HG03039 (cell line): ENCODE data around the gene C16orf95.
"Not testable (repeated sequence)": the region's sequence is repeated elsewhere in the genome, so short reads cannot be mapped to it uniquely, and the experiment has no call there.

Source experiments
- ATAC-seq: cut with Tn5 transposase; IDR thresholded peaks from one replicate; pipeline ENCODE4 v1.9.1; 2021; ENCODE audit warnings: mild to moderate bottlenecking, moderate library complexity; ENCODE audit not compliant: unreplicated experiment

C16orf95 gene

GRCh38 chr16:87347932-87348615, 30.9 kb upstream of the C16orf95 start:
- no peak for ATAC-seq

DNA sequence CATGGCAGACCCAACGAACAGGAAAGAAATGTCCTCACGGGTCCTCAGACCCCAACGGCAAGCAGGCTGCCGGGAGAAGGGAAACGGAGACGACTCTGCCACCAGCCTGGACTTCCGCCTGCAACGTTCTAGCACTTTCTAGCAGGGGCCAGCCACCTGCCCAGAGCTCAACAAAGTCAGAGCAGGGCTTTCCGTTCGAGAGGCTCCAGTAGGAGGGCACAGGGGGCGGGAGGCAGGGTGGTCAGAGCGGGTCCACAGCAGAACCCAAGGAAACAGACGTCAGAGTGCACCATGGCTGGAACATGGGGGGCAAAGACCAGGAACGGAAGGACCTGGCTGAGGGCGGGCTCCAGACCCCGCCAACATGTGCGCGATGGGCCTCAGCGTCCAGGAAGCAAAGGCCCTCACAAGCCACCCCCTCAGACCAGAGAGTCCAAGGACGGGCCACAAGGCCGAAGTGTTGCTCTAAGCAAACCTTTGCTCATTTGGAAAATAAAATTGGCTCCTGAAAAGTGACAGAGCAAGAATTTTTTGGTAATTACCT, 29.4 kb upstream of the C16orf95 start:
- no peak for ATAC-seq

DNA sequence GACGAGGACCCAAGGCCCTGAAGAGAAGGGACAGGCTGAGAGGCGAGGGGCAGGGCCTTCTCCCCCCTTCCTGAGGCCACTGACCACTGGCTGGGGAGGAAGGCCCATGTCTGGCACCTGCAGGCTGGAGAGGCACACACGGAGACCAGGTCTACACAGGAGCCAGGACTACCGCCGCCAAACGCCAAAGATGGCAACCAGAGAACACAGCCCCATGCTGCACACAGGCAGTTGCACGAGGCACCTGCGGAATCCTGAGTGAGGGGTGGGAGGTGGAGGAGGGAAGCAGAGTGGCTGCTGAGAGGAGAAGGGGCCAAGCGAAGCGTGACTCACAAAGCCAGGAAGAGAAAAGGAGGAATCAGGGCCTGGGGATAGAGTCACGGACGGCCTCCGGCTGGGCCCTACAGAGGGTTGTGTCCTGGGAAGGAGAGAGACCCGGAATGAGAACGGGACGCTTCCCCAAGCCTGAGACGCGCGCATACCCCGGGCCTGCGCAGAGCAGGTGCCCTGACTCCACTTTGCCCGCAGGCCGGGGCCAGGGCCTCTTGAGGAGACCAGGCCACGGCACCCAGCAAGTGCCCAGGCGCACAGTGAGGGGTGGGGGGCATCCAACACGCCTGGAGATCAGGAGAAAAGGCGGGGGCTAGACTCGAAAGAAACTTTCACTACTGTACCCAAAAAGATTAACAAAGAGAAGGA, 28.7 kb upstream of the C16orf95 start:
- ATAC-seq, result no peak

- no peak for ATAC-seq
Observed at GRCh38 chr16:87344931-87345631, 27.9 kb upstream of the C16orf95 start.

DNA sequence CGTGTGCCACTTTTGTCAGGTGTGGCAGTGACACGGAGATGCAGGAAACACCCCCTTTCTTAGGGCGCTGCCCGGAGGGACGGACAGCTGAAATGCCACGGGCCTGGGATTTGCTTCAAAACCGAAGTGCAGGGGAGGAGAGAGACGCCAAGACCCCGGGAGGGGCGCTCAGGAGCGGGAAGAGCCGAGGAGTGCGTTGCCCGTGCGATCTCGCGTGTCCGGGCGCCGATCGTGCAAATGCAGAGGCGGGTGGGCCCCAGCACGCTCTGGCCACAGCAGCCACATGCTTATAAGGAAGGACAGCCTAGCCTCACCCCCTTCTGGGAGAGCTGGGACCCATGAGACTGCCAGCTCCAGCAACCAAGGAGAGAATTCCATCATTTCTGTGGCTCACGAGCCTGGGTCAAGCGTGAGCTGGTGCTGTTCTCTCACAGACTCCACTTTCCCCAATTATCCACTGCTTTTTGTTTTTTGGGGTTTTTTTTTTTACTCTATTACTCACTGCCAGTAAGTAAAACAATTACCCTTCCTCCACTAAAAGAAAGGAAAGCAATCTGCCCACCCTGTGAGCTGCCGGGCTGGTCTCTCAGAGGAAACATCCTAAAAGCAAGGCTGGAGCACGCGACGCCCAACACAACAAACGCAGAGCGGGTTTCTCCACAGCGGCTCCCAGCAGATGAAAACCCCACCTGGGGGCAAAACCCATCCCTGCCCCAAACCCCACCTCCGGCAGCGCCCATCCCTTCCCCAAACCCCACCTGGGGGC, 27.2 kb upstream of the C16orf95 start:
- ATAC-seq, result no peak

DNA sequence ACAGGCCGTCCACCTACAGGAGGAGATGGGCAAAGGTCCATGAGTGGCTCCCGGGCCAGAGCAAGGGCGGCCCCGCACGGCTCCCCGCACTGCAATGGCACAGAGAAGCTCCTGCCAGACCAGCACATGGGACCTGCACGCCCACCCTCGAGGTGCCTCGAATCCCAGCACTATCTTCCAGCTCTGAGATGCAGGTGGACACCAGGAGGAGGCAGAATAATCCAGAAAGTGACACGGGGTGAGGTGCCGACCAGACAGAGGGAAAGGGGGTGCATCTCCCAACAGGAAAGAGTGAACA, 26.5 kb upstream of the C16orf95 start:
- ATAC-seq, result no peak

- no peak for ATAC-seq
Observed at GRCh38 chr16:87342978-87343752, 26.0 kb upstream of the C16orf95 start.

DNA sequence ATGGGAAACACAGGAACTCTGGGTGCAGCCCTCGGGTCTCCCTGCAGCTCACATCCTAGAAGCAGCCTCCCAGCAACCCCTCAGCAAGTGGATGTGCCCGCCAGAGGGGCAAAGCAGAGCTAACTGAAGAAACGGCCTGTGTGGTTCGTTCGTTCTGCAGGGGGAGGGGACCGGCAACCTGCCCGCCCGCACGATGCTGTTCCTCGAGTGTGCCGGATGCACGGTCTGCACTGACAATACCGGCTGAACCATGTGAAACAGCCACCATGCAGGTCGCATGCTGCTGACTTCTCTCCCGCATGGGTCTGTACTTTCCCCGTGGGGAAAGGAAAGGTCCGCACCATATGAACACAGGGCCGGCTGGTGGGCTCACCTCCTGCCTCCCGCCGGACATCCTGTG, 25.3 kb upstream of the C16orf95 start:
- ATAC-seq, result no peak

- ATAC-seq, result no peak
Observed at GRCh38 chr16:87340198-87340597, 23.0 kb upstream of the C16orf95 start.

DNA sequence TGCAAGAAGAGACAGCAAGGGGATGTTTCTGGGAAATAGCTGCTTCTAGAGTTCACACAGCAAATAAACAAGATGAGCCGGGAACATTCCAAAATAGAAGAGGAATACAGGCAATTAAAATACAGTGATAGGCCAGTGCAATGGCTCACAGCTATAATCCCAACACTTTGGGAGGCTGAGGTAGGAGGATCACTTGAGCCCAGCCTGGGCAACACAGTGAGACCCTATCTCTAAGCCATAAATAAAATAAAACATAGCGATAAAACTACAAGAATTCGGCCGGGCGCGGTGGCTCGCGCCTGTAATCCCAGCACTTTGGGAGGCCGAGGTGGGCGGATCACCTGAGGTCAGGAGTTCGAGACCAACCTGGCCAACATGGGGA, 22.5 kb upstream of the C16orf95 start:
- ATAC-seq, result not testable (repeated sequence)

- no peak for ATAC-seq
Observed at GRCh38 chr16:87339086-87339723, 22.0 kb upstream of the C16orf95 start.

GRCh38 chr16:87338155-87338765, 21.1 kb upstream of the C16orf95 start:
- ATAC-seq, result no peak

DNA sequence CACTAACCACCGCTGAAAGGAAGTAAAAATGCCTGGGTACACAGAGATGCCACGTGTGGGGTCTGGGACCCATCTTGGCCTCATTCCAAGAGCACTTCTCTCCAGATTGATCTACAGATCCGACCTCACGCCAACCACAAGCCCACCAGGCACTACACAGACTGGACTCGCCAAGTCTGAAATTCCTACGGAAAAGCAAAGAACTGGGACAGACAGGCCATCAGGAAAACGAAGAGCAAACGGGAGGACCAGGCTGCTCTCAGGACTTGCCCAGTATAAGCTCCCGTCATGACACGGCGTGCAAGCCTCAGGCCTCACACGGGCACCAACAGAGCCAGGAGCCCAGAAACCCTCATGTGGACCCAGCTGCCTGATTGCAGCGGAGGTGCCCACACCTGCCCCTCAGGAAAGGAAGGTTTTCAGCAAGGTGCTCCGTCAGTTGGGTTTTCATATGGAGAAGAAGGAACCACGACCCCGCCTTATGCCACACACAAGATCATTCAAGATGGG, 20.1 kb upstream of the C16orf95 start:
- no peak for ATAC-seq

GRCh38 chr16:87336434-87337240, 19.4 kb upstream of the C16orf95 start:
- ATAC-seq, result no peak

GRCh38 chr16:87335625-87336433, 18.6 kb upstream of the C16orf95 start:
- ATAC-seq, result no peak

GRCh38 chr16:87334651-87335624, 17.7 kb upstream of the C16orf95 start:
- ATAC-seq, result no peak
